CD4-positive, alpha-beta T cell treated with Interleukin-15 for 4 hours (primary cell): ENCODE results near the gene TMEM63A.

Experiments
- DNase-seq: peaks from one replicate; pipeline ENCODE4 v3.0.0-alpha.2; 2020; ENCODE audit warnings: low spot score

TMEM63A gene

GRCh38 chr1:225886159-225887029 is 4.2 kb upstream of the TMEM63A start:
- DNase-seq, result no peak

- no peak for DNase-seq
These were observed 3.2 kb upstream of the TMEM63A start for GRCh38 chr1:225885336-225885735.

- no peak for DNase-seq
These were observed 1.6 kb upstream of the TMEM63A start for GRCh38 chr1:225883616-225884265.

- no peak for DNase-seq
These were observed 775 bp upstream of the TMEM63A start for GRCh38 chr1:225882694-225883615.

- DNase-seq, result peak; percentile 58
These were observed 860 bp downstream of the TMEM63A start for GRCh38 chr1:225881081-225881958.

GRCh38 chr1:225880636-225881035 is 1.5 kb downstream of the TMEM63A start:
- DNase-seq, result no peak

GRCh38 chr1:225880222-225880588 is 2.0 kb downstream of the TMEM63A start:
- DNase-seq, result no peak

- no peak for DNase-seq
These were observed 2.5 kb downstream of the TMEM63A start for GRCh38 chr1:225879521-225880221.

GRCh38 chr1:225878282-225878681 is 3.9 kb downstream of the TMEM63A start:
- no peak for DNase-seq

GRCh38 chr1:225877580-225877979 is 4.6 kb downstream of the TMEM63A start:
- no peak for DNase-seq

GRCh38 chr1:225876900-225877510 is 5.2 kb downstream of the TMEM63A start:
- no peak for DNase-seq

GRCh38 chr1:225875044-225875815 is 7.0 kb downstream of the TMEM63A start:
- DNase-seq, result no peak

- DNase-seq, result no peak
These were observed 7.7 kb downstream of the TMEM63A start for GRCh38 chr1:225874431-225874830.

- no peak for DNase-seq
These were observed 8.8 kb downstream of the TMEM63A start for GRCh38 chr1:225873281-225873850.

GRCh38 chr1:225872075-225872430 is 10.1 kb downstream of the TMEM63A start:
- no peak for DNase-seq

GRCh38 chr1:225871359-225872074 is 10.7 kb downstream of the TMEM63A start:
- no peak for DNase-seq

- DNase-seq, result no peak
These were observed 11.3 kb downstream of the TMEM63A start for GRCh38 chr1:225870911-225871310.

- DNase-seq, result no peak
These were observed 13.4 kb downstream of the TMEM63A start for GRCh38 chr1:225868631-225869330.
